Activated gamma-delta T cell (primary cell): ENCODE data around the gene PARS2.

Experiments used
- DNase-seq: peaks from one replicate; lab custom pipeline; 2025; lab: John Stamatoyannopoulos, UW
- total RNA-seq, 2 donors: gene quantifications; one replicate each; lab custom pipeline; 2026; lab: John Stamatoyannopoulos, UW

PARS2 gene
- total RNA-seq = 4.8 to 6.8 reads per million in 2 donors

- DNase-seq = peak; percentile 90
Observed at GRCh38 chr1:54764133-54764921, at the start of gene PARS2. Gene PARS2, minus strand, starts transcription at chr1:54764523. Its CDS starts 5,362 bp downstream, at chr1:54759161.

- no peak for DNase-seq
Observed at GRCh38 chr1:54814126-54814498, 49.8 kb upstream of the PARS2 start.

- DNase-seq = no peak
Observed at GRCh38 chr1:54813485-54814125, 49.3 kb upstream of the PARS2 start.

GRCh38 chr1:54812801-54813484 is 48.6 kb upstream of the PARS2 start:
- no peak for DNase-seq

GRCh38 chr1:54811739-54812655 is 47.7 kb upstream of the PARS2 start:
- DNase-seq = no peak

GRCh38 chr1:54811066-54811465 is 46.7 kb upstream of the PARS2 start:
- no peak for DNase-seq

- no peak for DNase-seq
Observed at GRCh38 chr1:54810153-54810942, 46.0 kb upstream of the PARS2 start.

- DNase-seq = no peak
Observed at GRCh38 chr1:54809496-54810074, 45.3 kb upstream of the PARS2 start.

- DNase-seq = no peak
Observed at GRCh38 chr1:54808443-54809207, 44.3 kb upstream of the PARS2 start.

- no peak for DNase-seq
Observed at GRCh38 chr1:54807756-54808155, 43.4 kb upstream of the PARS2 start.

- peak; percentile 29 for DNase-seq
Observed at GRCh38 chr1:54806931-54807611, 42.7 kb upstream of the PARS2 start.

- no peak for DNase-seq
Observed at GRCh38 chr1:54805981-54806381, 41.7 kb upstream of the PARS2 start.

GRCh38 chr1:54805466-54805865 is 41.1 kb upstream of the PARS2 start:
- no peak for DNase-seq

GRCh38 chr1:54804471-54805132 is 40.3 kb upstream of the PARS2 start:
- no peak for DNase-seq

GRCh38 chr1:54803761-54804470 is 39.6 kb upstream of the PARS2 start:
- DNase-seq = no peak

- DNase-seq = peak; percentile 33
Observed at GRCh38 chr1:54800899-54801759, 36.8 kb upstream of the PARS2 start, which contains the start of gene TTC22. Gene TTC22, minus strand, starts transcription at chr1:54801323. Its CDS starts 160 bp downstream, at chr1:54801163.
